Gastrocnemius medialis (tissue), 4 donors: ENCODE data around the gene FKBP5. TPM values are rescaled to one million over a fixed set of nuclear protein-coding genes. Genes with fewer than 3 reads are reported as not detected.

ENCODE experiments used
- ATAC-seq, 2 donors: fragments of 150-250 bp; one replicate each; pipeline ENCODE4 v1.9.1; 2016
- DNase-seq, 2 donors: peaks; one replicate each; pipeline ENCODE4 v3.0.0-alpha.2; 2019
- H3K27ac ChIP-seq, 4 donors: fragments of 200-600 bp; sonication (generic); 1 replicate in 1 of 4; 2 replicates in 3 of 4; pipeline ENCODE4 v1.5.1; 2016 to 2018; ENCODE audit warnings: mild to moderate bottlenecking in 2 of 4, moderate library complexity in 1 of 4
- H3K27me3 ChIP-seq, 3 donors: fragments of 200-600 bp; sonication (generic) in 2 of 3; 1 replicate in 1 of 3; 2 replicates in 2 of 3; pipeline versions ENCODE4 v1.5.1 to v1.6.0; 2016 to 2019; ENCODE audit warnings: mild to moderate bottlenecking in 1 of 3, moderate library complexity in 1 of 3
- H3K36me3 ChIP-seq, 2 donors: fragments of 200-600 bp; sonication (generic) in 1 of 2; one replicate each; pipeline ENCODE4 v1.5.1; 2017 to 2018
- H3K4me1 ChIP-seq, 2 donors: fragments of 200-600 bp; sonication (generic) in 1 of 2; one replicate each; pipeline ENCODE4 v1.5.1; 2016 to 2017; ENCODE audit warnings: mild to moderate bottlenecking in 2 of 2
- H3K4me3 ChIP-seq, 4 donors: fragments of 200-600 bp; sonication (generic) in 3 of 4; 1 replicate in 1 of 4; 2 replicates in 3 of 4; pipeline ENCODE4 v1.5.1; 2016 to 2019; ENCODE audit warnings: mild to moderate bottlenecking in 2 of 4
- H3K9me3 ChIP-seq, 3 donors: fragments of 200-600 bp; sonication (generic) in 2 of 3; 1 replicate in 1 of 3; 2 replicates in 2 of 3; pipeline ENCODE4 v1.5.1; 2016 to 2019
- CTCF ChIP-seq, 5 experiments: fragments of 450-650 bp in 3 of 5; fragments of 200-600 bp in 2 of 5; sonication (generic) in 2 of 5; IDR thresholded peaks in 4 of 5; conservative IDR thresholded peaks in 1 of 5; 1 replicate in 4 of 5; 2 replicates in 1 of 5; pipeline ENCODE4 v1.5.1; 2016 to 2019; ENCODE audit warnings: antibody characterized with exemption in 5 of 5, mild to moderate bottlenecking in 3 of 5, moderate library complexity in 3 of 5
- POLR2A ChIP-seq, 2 donors: fragments of 450-650 bp; IDR thresholded peaks; one replicate each; pipeline ENCODE4 v1.6.1; 2017; ENCODE audit warnings: antibody characterized with exemption in 2 of 2, mild to moderate bottlenecking in 2 of 2, moderate library complexity in 2 of 2
- in situ Hi-C, 4 donors: fragments of 200-750 bp; cut with MboI; loops; one replicate each; pipeline versions ENCODE4 v1.15.0 to v1.8.0; 2017; ENCODE audit warnings: low sequenced_read_pairs in 4 of 4
- intact Hi-C: fragments of 100-400 bp; cut with DNase I; formaldehyde crosslinking; loops from one replicate; pipeline ENCODE4 v1.15.1; 2023; ENCODE audit warnings: low total_unique reads
- total RNA-seq, 4 donors: library from RNA; depleted of rRNA; stranded (reverse); fragments of >200 nt; gene quantifications; one replicate each; pipeline versions ENCODE4 v1.1.0 to v1.2.3, GENCODE V29; 2016

FKBP5 gene
- total RNA-seq, 4 donors from 2014 or later = 665 to 1,753 (median 1,205) TPM

GRCh38 chr6:35613762-35614161, 75.0 kb downstream of the FKBP5 start:
- DNase-seq = no peak
- H3K4me1 ChIP-seq = peaks cover 44 to 85% of the 10 kb centered on the region in 2 donors
- peak overlapping the region; percentile 89 to 99 (median 92) for H3K27ac ChIP-seq
- intact Hi-C loops (no loop called here), in situ Hi-C loops (no loop called here)
- no peak for TF ChIP-seq CTCF (IDR thresholded peaks at IDR 0.05 in 4 of 5, conservative IDR thresholded peaks at IDR 0.05 in 1 of 5)
- no peak for TF ChIP-seq POLR2A (IDR thresholded peaks at IDR 0.05)
- H3K4me3 ChIP-seq = no peak overlapping the region
- ATAC-seq = no peak
- H3K9me3 ChIP-seq = no peaks in the 10 kb centered on the region
- peaks cover 6 to 85% of the 10 kb centered on the region in 2 donors for H3K36me3 ChIP-seq
- H3K27me3 ChIP-seq = no peaks in the 10 kb centered on the region

DNA sequence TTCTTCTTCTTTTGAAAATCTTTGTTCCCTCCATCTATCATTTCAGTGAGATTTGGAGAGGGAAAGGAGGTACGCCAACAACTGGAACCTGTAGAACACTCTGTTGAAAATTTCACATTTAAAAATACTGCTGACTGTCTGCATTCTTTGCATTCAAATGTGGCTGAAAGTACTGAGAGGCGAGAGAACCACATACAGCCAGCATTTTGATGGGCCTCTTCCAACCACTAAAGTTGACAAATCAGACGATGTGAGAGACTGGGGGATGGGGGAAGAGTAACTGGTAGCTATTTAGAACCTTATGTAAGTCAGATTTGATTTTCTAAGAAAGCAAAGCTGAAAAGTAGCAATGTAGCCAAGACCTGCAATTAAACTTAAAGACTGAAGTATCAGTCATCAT, 77.5 kb downstream of the FKBP5 start:
- intact Hi-C loops = no loop called here
- Histone ChIP-seq H3K36me3 (peaks cover 3 to 78% of the 10 kb centered on the region in 2 donors), H3K4me1 (peaks cover 57 to 87% of the 10 kb centered on the region in 2 donors), H3K27me3 (no peaks in the 10 kb centered on the region), H3K9me3 (no peaks in the 10 kb centered on the region), H3K4me3 (no peak overlapping the region), H3K27ac (peak overlapping the region; percentile 89 to 99 (median 92))
- in situ Hi-C loops = no loop called here
- DNase-seq (no peak), ATAC-seq (peak; percentile 42 to 56)
- TF ChIP-seq CTCF (IDR thresholded peaks at IDR 0.05 in 4 of 5, conservative IDR thresholded peaks at IDR 0.05 in 1 of 5) (no peak), POLR2A (IDR thresholded peaks at IDR 0.05) (no peak)

- Histone ChIP-seq H3K36me3 (peaks cover 3 to 76% of the 10 kb centered on the region in 2 donors), H3K4me1 (peaks cover 61 to 89% of the 10 kb centered on the region in 2 donors), H3K9me3 (no peaks in the 10 kb centered on the region), H3K27ac (peak overlapping the region; percentile 89 to 99 (median 92)), H3K4me3 (no peak overlapping the region), H3K27me3 (no peaks in the 10 kb centered on the region)
- in situ Hi-C loops (no loop called here), intact Hi-C loops (no loop called here)
- TF ChIP-seq CTCF (IDR thresholded peaks at IDR 0.05 in 4 of 5, conservative IDR thresholded peaks at IDR 0.05 in 1 of 5) (no peak), POLR2A (IDR thresholded peaks at IDR 0.05) (peak; percentile 18 to 67)
- ATAC-seq (peak; percentile 77 to 79), DNase-seq (peak; percentile 88 to 91)
These were observed 77.9 kb downstream of the FKBP5 start for GRCh38 chr6:35610830-35611229.

DNA sequence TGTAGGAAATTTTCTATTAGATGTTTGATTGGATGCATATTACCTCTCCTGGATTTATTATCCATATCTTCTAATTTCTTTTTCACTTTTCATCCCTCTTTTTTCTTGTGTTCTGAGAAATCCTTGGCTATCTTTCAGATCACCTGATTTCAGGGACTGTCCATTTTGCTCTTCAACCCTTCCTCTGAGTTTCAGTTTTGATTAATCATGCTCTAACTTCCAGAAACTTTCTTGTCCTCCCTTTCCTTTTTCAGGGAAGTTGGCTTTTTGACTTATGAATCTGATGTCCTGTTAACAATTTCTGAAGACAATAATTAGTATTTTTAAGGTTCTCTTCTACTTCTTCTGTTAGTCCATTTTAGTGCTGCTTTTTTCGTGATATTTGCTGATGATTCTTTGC, 79.1 kb downstream of the FKBP5 start:
- in situ Hi-C loops (no loop called here), intact Hi-C loops (no loop called here)
- no peak for ATAC-seq
- peak overlapping the region; percentile 89 to 99 (median 92) for H3K27ac ChIP-seq
- TF ChIP-seq CTCF (IDR thresholded peaks at IDR 0.05 in 4 of 5, conservative IDR thresholded peaks at IDR 0.05 in 1 of 5) = no peak
- no peak for TF ChIP-seq POLR2A (IDR thresholded peaks at IDR 0.05)
- DNase-seq = no peak
- H3K4me3 ChIP-seq = no peak overlapping the region
- peaks cover 68 to 91% of the 10 kb centered on the region in 2 donors for H3K4me1 ChIP-seq
- no peaks in the 10 kb centered on the region for H3K27me3 ChIP-seq
- peaks cover 3 to 63% of the 10 kb centered on the region in 2 donors for H3K36me3 ChIP-seq
- no peaks in the 10 kb centered on the region for H3K9me3 ChIP-seq
